ENCODE measurements around the gene MRPL52. TPM values are rescaled to one million over a fixed set of nuclear protein-coding genes. Genes with fewer than 3 reads are reported as not detected.
"Not testable (repeated sequence)": the region's sequence is repeated elsewhere in the genome, so short reads cannot be mapped to it uniquely, and the experiment has no call there.

The MRPL52 gene
- total and polyA plus RNA-seq, 7 experiments from 2014 or later = 32.9 to 189 (median 58.5) TPM

DNA sequence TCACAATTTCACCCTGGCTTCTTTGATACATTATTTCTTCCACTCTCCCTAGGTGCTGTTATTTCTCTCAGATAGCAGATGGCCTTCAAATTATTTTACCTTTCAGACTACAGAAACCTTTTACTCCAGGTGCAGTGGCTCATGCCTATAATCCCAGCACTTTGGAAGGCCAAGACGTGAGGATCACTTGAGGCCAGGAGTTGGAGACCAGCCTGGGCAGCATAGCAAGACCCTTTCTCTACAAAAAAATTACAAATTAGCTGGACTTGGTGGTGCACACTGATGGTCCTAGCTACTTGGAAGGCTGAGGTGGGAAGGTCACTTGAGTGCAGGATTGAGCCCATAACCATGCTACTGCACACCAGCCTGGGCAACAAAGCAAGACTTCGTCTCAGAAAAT lies 37.5 kb upstream of the MRPL52 start:
- no peak for ATAC-seq

DNA sequence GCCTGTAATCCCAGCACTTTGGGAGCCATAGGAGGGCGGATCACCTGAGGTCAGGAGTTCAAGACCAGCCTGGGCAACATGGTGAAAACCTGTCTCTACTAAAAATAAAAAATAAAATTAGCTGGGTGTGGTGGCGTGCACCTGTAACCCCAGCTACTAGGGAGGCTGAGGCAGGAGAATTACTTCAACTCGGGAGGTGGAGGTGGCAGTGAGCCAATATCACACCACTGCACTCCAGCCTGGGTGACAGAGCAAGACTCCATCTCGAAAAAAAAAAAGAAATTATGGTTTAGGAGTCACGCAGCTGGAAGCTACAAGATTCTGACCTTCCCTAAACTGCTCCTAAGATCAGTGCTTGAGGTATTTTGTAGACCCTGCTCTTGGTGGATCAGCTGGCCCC lies 36.1 kb upstream of the MRPL52 start:
- H3K27ac ChIP-seq (ENCODE audit: low read depth, low read length); DNase-seq; intact Hi-C loops (cut with micrococcal nuclease); H3K36me3 Mint-ChIP-seq; H3K9me3 Mint-ChIP-seq; H3K4me1 ChIP-seq (ENCODE audit: control insufficient read depth in 2 of 2, insufficient read depth in 2 of 2, low read length in 2 of 2); H3K9me3 ChIP-seq (ENCODE audit: control insufficient read depth in 2 of 3, low read length in 3 of 3); H3K36me3 ChIP-seq (ENCODE audit: control insufficient read depth in 2 of 3, insufficient read depth in 3 of 3, low read length in 3 of 3); H3K4me1 Mint-ChIP-seq; CTCF ChIA-PET; ATAC-seq; H3K4me3 Mint-ChIP-seq; H3K27me3 ChIP-seq (ENCODE audit: control insufficient read depth in 2 of 2, insufficient read depth in 2 of 2, low read length in 2 of 2); H3K4me3 ChIP-seq (ENCODE audit: low read length); POLR2A ChIA-PET; H3K27ac Mint-ChIP-seq: not testable (repeated sequence)
- peaks cover 0 to 22% (median 6%) of the 10 kb centered on the region in 5 donors for H3K27me3 Mint-ChIP-seq

More for the DNA sequence above, 37.5 kb upstream of the MRPL52 start:
- CTCF ChIA-PET = no interaction called here
- POLR2A ChIA-PET = no interaction called here
- no peak overlapping the region for H3K4me3 Mint-ChIP-seq
- intact Hi-C loops (cut with micrococcal nuclease) = no loop called here
- no peaks in the 10 kb centered on the region for H3K9me3 Mint-ChIP-seq
- H3K4me1 Mint-ChIP-seq = peaks cover 0 to 8% (median 0%) of the 10 kb centered on the region in 7 donors
- H3K27ac ChIP-seq (ENCODE audit: low read depth, low read length) = no peak overlapping the region
- H3K27ac Mint-ChIP-seq = no peak overlapping the region
- no peaks in the 10 kb centered on the region for H3K36me3 ChIP-seq (ENCODE audit: control insufficient read depth in 2 of 3, insufficient read depth in 3 of 3, low read length in 3 of 3)
- H3K9me3 ChIP-seq (ENCODE audit: control insufficient read depth in 2 of 3, low read length in 3 of 3) = no peaks in the 10 kb centered on the region
- no peaks in the 10 kb centered on the region for H3K4me1 ChIP-seq (ENCODE audit: control insufficient read depth in 2 of 2, insufficient read depth in 2 of 2, low read length in 2 of 2)
- H3K36me3 Mint-ChIP-seq = peaks cover 0 to 4% (median 0%) of the 10 kb centered on the region in 5 donors
- no peak for DNase-seq
- peaks cover 0 to 16% (median 6%) of the 10 kb centered on the region in 5 donors for H3K27me3 Mint-ChIP-seq
- H3K4me3 ChIP-seq (ENCODE audit: low read length) = no peak overlapping the region
- no peaks in the 10 kb centered on the region for H3K27me3 ChIP-seq (ENCODE audit: control insufficient read depth in 2 of 2, insufficient read depth in 2 of 2, low read length in 2 of 2)

DNA sequence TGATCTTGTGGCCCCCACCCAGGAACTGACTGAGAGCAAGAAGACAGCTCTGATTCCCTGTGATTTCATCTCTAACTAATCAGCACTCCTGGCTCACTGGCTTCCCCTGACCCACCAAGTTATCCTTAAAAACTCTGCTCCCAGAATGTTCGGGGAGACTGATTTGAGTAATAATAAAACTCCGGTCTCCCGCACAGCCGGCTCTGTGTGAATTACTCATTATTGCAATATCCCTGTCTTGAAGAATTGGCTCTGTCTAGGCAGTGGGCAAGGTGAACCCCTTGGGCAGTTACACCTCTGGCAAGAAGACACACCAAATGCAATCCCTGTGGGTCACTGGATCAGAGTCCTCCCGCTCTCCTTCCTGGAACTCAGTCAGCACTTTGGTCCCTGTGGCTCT lies 35.7 kb upstream of the MRPL52 start:
- DNase-seq = no peak
- intact Hi-C loops (cut with micrococcal nuclease) = no loop called here
- Histone ChIP-seq H3K36me3 (ENCODE audit: control insufficient read depth in 2 of 3, insufficient read depth in 3 of 3, low read length in 3 of 3) (no peaks in the 10 kb centered on the region), H3K27me3 (ENCODE audit: control insufficient read depth in 2 of 2, insufficient read depth in 2 of 2, low read length in 2 of 2) (no peaks in the 10 kb centered on the region), H3K4me1 (ENCODE audit: control insufficient read depth in 2 of 2, insufficient read depth in 2 of 2, low read length in 2 of 2) (no peaks in the 10 kb centered on the region), H3K9me3 (ENCODE audit: control insufficient read depth in 2 of 3, low read length in 3 of 3) (no peaks in the 10 kb centered on the region), H3K27ac (ENCODE audit: low read depth, low read length) (no peak overlapping the region), H3K4me3 (ENCODE audit: low read length) (no peak overlapping the region)
- Mint-ChIP-seq H3K36me3 (peaks cover 0 to 5% (median 0%) of the 10 kb centered on the region in 5 donors), H3K9me3 (peaks cover 0 to under 1% (median 0%) of the 10 kb centered on the region in 11 donors), H3K4me3 (no peak overlapping the region), H3K4me1 (peaks cover 0 to 8% (median 0%) of the 10 kb centered on the region in 7 donors), H3K27ac (no peak overlapping the region), H3K27me3 (peaks cover 0 to 26% (median 6%) of the 10 kb centered on the region in 5 donors)
- POLR2A ChIA-PET = interaction anchor here (0.5 to 0.6 kb wide), 2 partner anchors 46 to 232 kb away, joined by 3 read pairs; no protein-coding TSS in a partner anchor
- ATAC-seq = no peak
- CTCF ChIA-PET = no interaction called here

DNA sequence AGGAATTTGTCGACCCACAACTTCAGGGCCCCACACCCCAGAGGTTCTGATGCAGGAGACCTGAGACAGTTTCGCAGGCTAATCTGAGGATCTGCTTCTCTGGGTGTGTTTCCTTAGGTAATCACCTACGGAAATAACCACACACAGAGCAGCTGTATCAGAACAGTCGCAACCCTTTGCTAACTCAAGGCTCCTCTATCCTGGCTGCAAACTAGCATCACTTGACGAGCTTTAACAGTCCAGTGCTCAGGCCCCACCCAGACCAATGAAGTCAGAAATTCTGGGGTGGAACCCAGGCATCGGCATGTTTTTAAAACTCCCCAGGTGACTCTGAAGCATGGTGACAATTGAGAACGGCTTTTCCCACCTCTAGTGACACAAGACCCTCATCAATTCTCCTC lies 35.1 kb upstream of the MRPL52 start:
- Mint-ChIP-seq H3K27ac (no peak overlapping the region), H3K9me3 (peaks cover 0 to 3% (median 0%) of the 10 kb centered on the region in 11 donors), H3K36me3 (peaks cover 0 to 5% (median 0%) of the 10 kb centered on the region in 5 donors), H3K4me1 (peaks cover 0 to 8% (median 0%) of the 10 kb centered on the region in 7 donors), H3K27me3 (peaks cover 0 to 28% (median 6%) of the 10 kb centered on the region in 5 donors), H3K4me3 (no peak overlapping the region)
- no peaks in the 10 kb centered on the region for H3K27me3 ChIP-seq (ENCODE audit: control insufficient read depth in 2 of 2, insufficient read depth in 2 of 2, low read length in 2 of 2)
- no peak overlapping the region for H3K27ac ChIP-seq (ENCODE audit: low read depth, low read length)
- ChIA-PET CTCF (no interaction called here), POLR2A (interaction anchor here (0.5 to 0.6 kb wide), 2 partner anchors 46 to 232 kb away, joined by 3 read pairs; no protein-coding TSS in a partner anchor)
- no peaks in the 10 kb centered on the region for H3K9me3 ChIP-seq (ENCODE audit: control insufficient read depth in 2 of 3, low read length in 3 of 3)
- DNase-seq (no peak), ATAC-seq (no peak)
- no peak overlapping the region for H3K4me3 ChIP-seq (ENCODE audit: low read length)
- no peaks in the 10 kb centered on the region for H3K4me1 ChIP-seq (ENCODE audit: control insufficient read depth in 2 of 2, insufficient read depth in 2 of 2, low read length in 2 of 2)
- H3K36me3 ChIP-seq (ENCODE audit: control insufficient read depth in 2 of 3, insufficient read depth in 3 of 3, low read length in 3 of 3) = no peaks in the 10 kb centered on the region
- intact Hi-C loops (cut with micrococcal nuclease) = no loop called here

DNA sequence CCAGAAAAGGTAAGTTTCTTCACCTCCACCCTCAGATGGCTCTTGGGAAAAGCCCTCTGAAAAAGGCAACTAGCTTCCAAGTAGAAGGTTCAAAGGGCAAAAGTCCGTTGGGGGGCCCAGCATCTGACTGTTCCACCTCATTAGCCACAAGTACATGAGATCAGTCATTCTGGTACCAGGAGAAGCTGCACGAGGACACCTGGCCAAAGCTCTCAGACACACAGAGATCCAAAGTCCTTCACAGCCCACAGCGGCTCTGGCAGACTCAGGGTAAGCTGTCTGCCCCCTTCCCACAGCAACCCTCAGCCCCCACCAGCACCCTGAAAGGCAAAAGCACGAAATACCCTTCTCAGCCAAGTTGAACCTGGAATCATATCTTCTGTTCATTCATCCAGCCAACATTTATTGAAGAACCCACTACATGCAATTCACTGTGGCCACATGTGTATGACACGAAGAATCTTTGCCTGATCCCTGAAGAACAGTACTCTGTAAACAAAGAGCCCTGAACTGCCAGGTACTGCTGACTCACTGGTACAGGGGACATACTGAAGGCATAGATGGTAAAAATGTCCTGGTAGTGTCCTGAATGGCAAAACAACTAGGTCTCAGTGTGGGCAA lies 33.5 kb upstream of the MRPL52 start:
- no peak overlapping the region for H3K4me3 Mint-ChIP-seq
- H3K4me3 ChIP-seq (ENCODE audit: low read length) = no peak overlapping the region
- no peaks in the 10 kb centered on the region for H3K27me3 ChIP-seq (ENCODE audit: control insufficient read depth in 2 of 2, insufficient read depth in 2 of 2, low read length in 2 of 2)
- H3K4me1 ChIP-seq (ENCODE audit: control insufficient read depth in 2 of 2, insufficient read depth in 2 of 2, low read length in 2 of 2) = no peaks in the 10 kb centered on the region
- H3K27me3 Mint-ChIP-seq = peaks cover 3 to 28% (median 14%) of the 10 kb centered on the region in 5 donors
- peaks cover 0 to 9% (median 4%) of the 10 kb centered on the region in 5 donors for H3K36me3 Mint-ChIP-seq
- H3K27ac Mint-ChIP-seq = no peak overlapping the region
- no peaks in the 10 kb centered on the region for H3K36me3 ChIP-seq (ENCODE audit: control insufficient read depth in 2 of 3, insufficient read depth in 3 of 3, low read length in 3 of 3)
- CTCF ChIA-PET = no interaction called here
- POLR2A ChIA-PET = no interaction called here
- H3K4me1 Mint-ChIP-seq = peaks cover 0 to 2% (median 0%) of the 10 kb centered on the region in 7 donors
- no peaks in the 10 kb centered on the region for H3K9me3 ChIP-seq (ENCODE audit: control insufficient read depth in 2 of 3, low read length in 3 of 3)
- DNase-seq (no peak), ATAC-seq (no peak)
- H3K27ac ChIP-seq (ENCODE audit: low read depth, low read length) = no peak overlapping the region
- intact Hi-C loops (cut with micrococcal nuclease) = no loop called here
- peaks cover 0 to 3% (median 0%) of the 10 kb centered on the region in 11 donors for H3K9me3 Mint-ChIP-seq

DNA sequence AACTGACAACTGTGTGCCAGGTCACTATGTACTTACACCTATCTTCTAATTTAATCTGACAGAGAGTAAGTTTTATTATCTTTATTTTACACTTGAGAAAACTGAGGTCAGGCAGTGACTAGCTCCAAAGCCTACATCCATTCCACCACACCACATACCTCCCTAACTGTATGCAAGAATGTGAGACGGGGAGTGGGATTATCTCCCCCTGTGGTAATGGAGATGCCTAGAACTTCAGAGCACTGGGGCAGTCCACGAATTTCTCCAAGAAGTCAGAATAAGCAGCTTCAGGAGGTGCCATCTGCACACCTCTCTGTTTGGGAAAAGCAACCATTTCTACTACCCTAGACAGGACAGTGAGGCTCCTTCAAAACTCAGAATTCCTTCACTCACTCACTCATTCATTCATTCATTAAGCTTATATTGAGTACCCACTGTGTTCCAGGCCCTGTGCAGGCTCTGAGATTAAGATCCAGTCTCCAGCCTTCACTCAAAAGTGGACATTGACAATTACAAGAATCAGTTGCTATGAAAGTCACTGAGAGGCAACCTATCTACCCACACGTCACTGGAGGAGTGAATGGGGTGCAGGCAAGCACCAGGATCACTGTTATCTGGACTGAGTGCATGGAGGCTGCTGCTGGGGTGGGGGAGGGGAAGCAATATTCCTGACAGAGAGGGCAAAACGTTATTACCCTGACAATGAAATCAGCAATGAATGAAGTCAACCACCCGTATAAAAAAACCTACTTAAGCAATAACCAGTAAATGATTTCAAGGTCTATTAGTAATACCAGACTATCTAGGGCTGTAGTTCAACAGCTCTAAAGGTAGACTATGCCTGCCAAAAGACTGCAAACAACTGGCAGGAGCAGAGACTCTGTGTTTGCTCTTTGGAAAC lies 32.4 kb upstream of the MRPL52 start:
- Histone ChIP-seq H3K4me1 (ENCODE audit: control insufficient read depth in 2 of 2, insufficient read depth in 2 of 2, low read length in 2 of 2) (no peaks in the 10 kb centered on the region), H3K27me3 (ENCODE audit: control insufficient read depth in 2 of 2, insufficient read depth in 2 of 2, low read length in 2 of 2) (no peaks in the 10 kb centered on the region), H3K4me3 (ENCODE audit: low read length) (no peak overlapping the region), H3K27ac (ENCODE audit: low read depth, low read length) (no peak overlapping the region), H3K36me3 (ENCODE audit: control insufficient read depth in 2 of 3, insufficient read depth in 3 of 3, low read length in 3 of 3) (no peaks in the 10 kb centered on the region), H3K9me3 (ENCODE audit: control insufficient read depth in 2 of 3, low read length in 3 of 3) (no peaks in the 10 kb centered on the region)
- Mint-ChIP-seq H3K4me1 (peaks cover 0 to 2% (median 0%) of the 10 kb centered on the region in 7 donors), H3K4me3 (no peak overlapping the region), H3K27me3 (peaks cover 3 to 28% (median 14%) of the 10 kb centered on the region in 5 donors), H3K27ac (no peak overlapping the region), H3K36me3 (peaks cover 0 to 9% (median 4%) of the 10 kb centered on the region in 5 donors), H3K9me3 (peaks cover 0 to 3% (median 0%) of the 10 kb centered on the region in 11 donors)
- ChIA-PET CTCF (no interaction called here), POLR2A (no interaction called here)
- intact Hi-C loops (cut with micrococcal nuclease) = no loop called here
- ATAC-seq = no peak
- no peak for DNase-seq
